ENCODE results near the gene LEUTX.

Gene LEUTX

DNA sequence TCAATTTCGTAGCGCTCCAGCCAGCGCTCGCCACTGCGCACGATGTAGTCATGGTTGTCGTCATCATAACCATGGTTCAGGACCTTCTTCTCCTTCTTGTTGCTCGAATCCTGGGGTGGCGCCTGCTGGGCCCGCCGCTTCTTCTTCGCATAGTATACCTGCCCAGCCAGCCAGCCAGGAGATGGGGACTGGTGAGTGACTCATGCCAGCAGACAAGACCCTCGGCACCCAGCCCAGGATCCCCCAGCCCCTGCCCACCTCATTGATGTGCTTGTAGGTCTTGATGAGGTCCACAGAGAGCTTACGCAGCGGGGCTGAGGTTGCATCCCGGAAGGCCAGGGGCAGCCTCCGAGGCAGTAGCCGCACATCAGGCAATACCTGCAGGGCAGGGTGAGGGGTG is 51.8 kb downstream of the LEUTX start:
- Mint-ChIP-seq H3K36me3 (ENCODE audit: low read depth) (peaks cover 58% of the 10 kb centered on the region), H3K27ac (peak overlapping the region in 2 of 3 experiments; percentile 46 to 72)
- TF ChIP-seq, protein P1, sequence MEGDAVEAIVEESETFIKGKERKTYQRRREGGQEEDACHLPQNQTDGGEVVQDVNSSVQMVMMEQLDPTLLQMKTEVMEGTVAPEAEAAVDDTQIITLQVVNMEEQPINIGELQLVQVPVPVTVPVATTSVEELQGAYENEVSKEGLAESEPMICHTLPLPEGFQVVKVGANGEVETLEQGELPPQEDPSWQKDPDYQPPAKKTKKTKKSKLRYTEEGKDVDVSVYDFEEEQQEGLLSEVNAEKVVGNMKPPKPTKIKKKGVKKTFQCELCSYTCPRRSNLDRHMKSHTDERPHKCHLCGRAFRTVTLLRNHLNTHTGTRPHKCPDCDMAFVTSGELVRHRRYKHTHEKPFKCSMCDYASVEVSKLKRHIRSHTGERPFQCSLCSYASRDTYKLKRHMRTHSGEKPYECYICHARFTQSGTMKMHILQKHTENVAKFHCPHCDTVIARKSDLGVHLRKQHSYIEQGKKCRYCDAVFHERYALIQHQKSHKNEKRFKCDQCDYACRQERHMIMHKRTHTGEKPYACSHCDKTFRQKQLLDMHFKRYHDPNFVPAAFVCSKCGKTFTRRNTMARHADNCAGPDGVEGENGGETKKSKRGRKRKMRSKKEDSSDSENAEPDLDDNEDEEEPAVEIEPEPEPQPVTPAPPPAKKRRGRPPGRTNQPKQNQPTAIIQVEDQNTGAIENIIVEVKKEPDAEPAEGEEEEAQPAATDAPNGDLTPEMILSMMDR (IDR thresholded peaks at IDR 0.05; ENCODE audit: unreplicated experiment in 3 of 3), result no peak

DNA sequence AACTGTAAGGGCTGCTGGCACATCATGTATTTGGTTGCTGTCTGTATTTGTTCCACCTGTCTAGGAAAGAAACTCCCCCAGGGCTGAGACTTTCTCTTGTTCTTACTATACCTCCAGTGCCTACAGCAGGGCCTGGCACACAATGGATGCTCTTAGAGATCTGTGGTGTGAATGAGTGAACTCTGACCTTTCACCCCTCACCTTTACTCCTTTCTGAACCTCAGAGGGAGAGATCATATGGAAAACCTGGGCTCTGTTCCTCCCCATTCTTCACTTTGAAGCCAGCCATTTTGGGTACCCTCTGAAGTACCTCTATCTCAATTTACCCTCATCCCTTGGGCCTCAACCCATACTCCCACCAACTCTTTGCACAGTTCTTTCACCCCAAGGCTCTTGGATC is 52.2 kb downstream of the LEUTX start:
- no peaks in the 10 kb centered on the region for H3K9me3 Mint-ChIP-seq
- peak overlapping the region; percentile 41 to 71 (median 71) for H3K4me3 Mint-ChIP-seq
- peak overlapping the region; percentile 46 to 72 (median 56) for H3K27ac Mint-ChIP-seq
- TF ChIP-seq, protein P1 (IDR thresholded peaks at IDR 0.05; ENCODE audit: unreplicated experiment in 3 of 3), result no peak
- H3K4me1 Mint-ChIP-seq, result peaks cover 36% of the 10 kb centered on the region
- H3K36me3 Mint-ChIP-seq (ENCODE audit: low read depth), result peaks cover 58% of the 10 kb centered on the region
- no peaks in the 10 kb centered on the region for H3K27me3 Mint-ChIP-seq (ENCODE audit: low read depth)

More for the DNA sequence above, 51.8 kb downstream of the LEUTX start:
- Mint-ChIP-seq H3K9me3 (no peaks in the 10 kb centered on the region), H3K4me3 (peak overlapping the region; percentile 41 to 71 (median 71)), H3K27me3 (ENCODE audit: low read depth) (no peaks in the 10 kb centered on the region), H3K4me1 (peaks cover 36% of the 10 kb centered on the region)

DNA sequence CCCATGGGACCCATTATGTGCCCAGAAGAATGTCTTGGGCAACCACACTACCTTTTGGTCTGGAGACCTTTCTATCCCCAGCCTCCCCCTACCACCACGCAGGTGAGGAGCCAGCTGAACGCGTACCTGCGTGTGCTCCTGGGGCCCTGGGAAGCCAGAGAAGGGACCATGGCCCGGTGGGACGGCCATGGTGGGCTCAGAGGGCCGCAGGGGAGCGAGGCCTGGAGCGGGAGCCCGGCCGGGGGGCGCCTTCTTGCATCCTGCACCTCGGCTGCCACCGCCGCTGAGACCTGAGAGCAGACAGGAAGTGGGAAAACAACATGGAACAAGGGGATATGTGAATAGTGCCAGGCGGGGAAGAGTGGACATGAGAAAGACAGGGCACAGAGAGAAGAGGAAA is 53.0 kb downstream of the LEUTX start:
- peaks cover 59% of the 10 kb centered on the region for H3K36me3 Mint-ChIP-seq (ENCODE audit: low read depth)
- no peaks in the 10 kb centered on the region for H3K27me3 Mint-ChIP-seq (ENCODE audit: low read depth)
- H3K4me3 Mint-ChIP-seq, result peak overlapping the region; percentile 89 to 93 (median 92)
- H3K27ac Mint-ChIP-seq, result peak overlapping the region; percentile 87 to 94 (median 87)
- H3K9me3 Mint-ChIP-seq, result no peaks in the 10 kb centered on the region
- peaks cover 36% of the 10 kb centered on the region for H3K4me1 Mint-ChIP-seq
- TF ChIP-seq, protein P1 (IDR thresholded peaks at IDR 0.05; ENCODE audit: unreplicated experiment in 3 of 3), result no peak

DNA sequence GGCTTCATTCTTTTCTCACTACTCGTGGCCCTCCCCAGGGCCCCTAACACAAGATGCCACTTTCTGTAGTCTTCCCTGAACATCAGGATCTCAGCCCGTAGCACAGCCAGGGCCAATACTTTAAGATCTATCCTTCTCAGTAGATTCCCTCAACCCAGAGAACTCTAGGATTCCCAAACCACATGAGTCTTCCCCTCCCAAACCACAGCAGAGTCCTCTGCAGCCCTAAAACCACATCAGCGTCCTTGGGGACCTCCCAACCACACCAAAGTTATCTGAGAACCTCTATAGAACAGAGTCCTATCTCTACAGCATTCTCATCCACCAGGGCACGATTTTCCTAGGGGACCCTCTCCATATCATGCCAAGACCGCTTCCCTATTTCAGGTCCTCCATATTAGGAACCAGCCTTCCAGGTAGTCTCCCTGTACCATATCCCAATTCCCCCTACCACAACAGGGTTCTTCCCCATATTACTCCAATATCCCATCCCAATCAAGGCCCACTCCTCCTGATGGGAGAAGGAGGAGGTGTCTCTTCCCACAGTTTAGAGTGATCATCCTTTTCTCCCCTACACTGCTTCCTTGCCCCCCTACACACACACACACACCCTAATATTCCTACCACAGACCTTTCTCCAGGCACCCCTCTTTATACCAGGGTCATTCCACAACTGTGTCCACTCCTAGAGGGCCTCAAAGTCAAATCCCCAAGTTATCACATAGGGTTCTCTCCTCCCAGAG is 53.9 kb downstream of the LEUTX start:
- peaks cover 36% of the 10 kb centered on the region for H3K4me1 Mint-ChIP-seq
- peak overlapping the region; percentile 89 to 93 (median 92) for H3K4me3 Mint-ChIP-seq
- TF ChIP-seq, protein P1 (IDR thresholded peaks at IDR 0.05; ENCODE audit: unreplicated experiment in 3 of 3), result no peak
- H3K27me3 Mint-ChIP-seq (ENCODE audit: low read depth), result no peaks in the 10 kb centered on the region
- H3K27ac Mint-ChIP-seq, result peak overlapping the region; percentile 87 to 94 (median 87)
- H3K36me3 Mint-ChIP-seq (ENCODE audit: low read depth), result peaks cover 67% of the 10 kb centered on the region
- no peaks in the 10 kb centered on the region for H3K9me3 Mint-ChIP-seq

DNA sequence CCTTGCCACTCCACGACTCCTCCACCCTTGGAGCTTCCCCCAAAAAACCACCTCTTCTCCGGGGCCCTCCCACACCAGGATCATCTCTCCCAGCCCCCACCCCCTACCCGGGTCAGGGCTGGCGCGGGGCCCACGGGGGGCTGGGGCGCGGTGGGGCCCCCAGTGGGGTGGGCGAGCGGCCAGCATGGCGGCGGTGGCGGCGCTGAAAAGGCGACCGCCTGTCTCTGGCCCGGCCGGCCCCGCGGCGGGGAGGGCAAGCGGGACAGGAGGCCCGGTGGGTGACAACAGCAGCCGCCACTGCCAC is 54.5 kb downstream of the LEUTX start:
- Mint-ChIP-seq H3K27me3 (ENCODE audit: low read depth) (no peaks in the 10 kb centered on the region), H3K9me3 (no peaks in the 10 kb centered on the region), H3K27ac (peak overlapping the region; percentile 87 to 94 (median 87)), H3K36me3 (ENCODE audit: low read depth) (peaks cover 67% of the 10 kb centered on the region), H3K4me3 (peak overlapping the region; percentile 89 to 93 (median 92)), H3K4me1 (peaks cover 36% of the 10 kb centered on the region)
- TF ChIP-seq, protein P1 (IDR thresholded peaks at IDR 0.05; ENCODE audit: unreplicated experiment in 3 of 3), result no peak
